Panc1 (cell line): ENCODE measurements around the gene ZNF836. TPM values are rescaled to one million over a fixed set of nuclear protein-coding genes. Genes with fewer than 3 reads are reported as not detected.

Experiments used
- ATAC-seq: fragments of 200-7000 bp; cut with Tn5 transposase; 2 replicates; pipeline ENCODE4 v1.9.1; 2020; ENCODE audit warnings: mild to moderate bottlenecking, moderate library complexity
- BruUV-seq: library from RNA; stranded (reverse); fragments of 400-500 nt; replicated peaks from 2 replicates; lab custom pipeline; 2021; lab: Mats Ljungman, UMichigan
- CTCF ChIA-PET: fragments of 300-600 bp; sonication (Branson Sonifier 250); formaldehyde crosslinking; loops from one replicate; lab custom pipeline; 2022; ENCODE audit warnings: antibody characterized with exemption; lab: Charles Lee
- POLR2A ChIA-PET: fragments of 300-600 bp; sonication (Branson Sonifier 250); formaldehyde crosslinking; loops from one replicate; lab custom pipeline; 2022; ENCODE audit warnings: antibody characterized with exemption; lab: Charles Lee
- DNase-seq: peaks from one replicate; pipeline ENCODE4 v3.0.0-alpha.2; 2010; ENCODE audit warnings: low read depth, low spot score
- H3K27ac ChIP-seq: 2 replicates; pipeline ENCODE4 v1.5.1; 2011; ENCODE audit warnings: mild to moderate bottlenecking, low read length, inconsistent platforms
- H3K27me3 ChIP-seq: fragments of 200-500 bp; sonication (Bioruptor generic); 2 replicates; pipeline ENCODE4 v1.6.0; 2014; ENCODE audit warnings: low read length, inconsistent platforms; ENCODE audit not compliant: control insufficient read depth, insufficient read depth
- H3K36me3 ChIP-seq: fragments of 200-500 bp; sonication (Bioruptor generic); 2 replicates; pipeline ENCODE4 v1.5.1; 2014; ENCODE audit warnings: inconsistent platforms, mild to moderate bottlenecking, low read length, moderate library complexity; ENCODE audit not compliant: control insufficient read depth, insufficient read depth
- H3K4me1 ChIP-seq: 2 replicates; pipeline ENCODE4 v1.5.1; 2011; ENCODE audit warnings: inconsistent platforms, mild to moderate bottlenecking, low read length, moderate library complexity; ENCODE audit not compliant: control insufficient read depth, insufficient read depth
- H3K4me3 ChIP-seq, 2 experiments: 2 replicates each; pipeline ENCODE4 v1.5.1; 2011 to 2012; ENCODE audit warnings: low read depth in 2 of 2, low read length in 2 of 2, mild to moderate bottlenecking in 2 of 2, inconsistent platforms in 1 of 2, moderate library complexity in 1 of 2
- H3K9me3 ChIP-seq: fragments of 200-500 bp; sonication (Bioruptor generic); 2 replicates; pipeline ENCODE4 v1.5.1; 2014; ENCODE audit warnings: low read depth, mild to moderate bottlenecking, inconsistent platforms, low read length, moderate library complexity; ENCODE audit not compliant: control insufficient read depth, insufficient read depth
- CTCF ChIP-seq: fragments of 450-650 bp; IDR thresholded peaks from 2 replicates; pipeline ENCODE4 v1.5.1; 2017; ENCODE audit warnings: mild to moderate bottlenecking
- POLR2AphosphoS5 ChIP-seq: IDR thresholded peaks from 2 replicates; pipeline ENCODE4 v1.6.1; 2012; ENCODE audit warnings: mild to moderate bottlenecking, low read depth, low read length, moderate library complexity
- REST ChIP-seq, 2 experiments: IDR thresholded peaks; 2 replicates each; pipeline ENCODE4 v1.6.1; 2011 to 2012; ENCODE audit warnings: low read depth in 2 of 2, control low read depth in 1 of 2, low read length in 1 of 2, mild to moderate bottlenecking in 1 of 2, moderate library complexity in 1 of 2; ENCODE audit not compliant: insufficient read depth in 1 of 2
- SIN3A ChIP-seq: IDR thresholded peaks from 2 replicates; pipeline ENCODE4 v1.6.1; 2012; ENCODE audit warnings: low read depth, mild to moderate bottlenecking, low read length, moderate library complexity, borderline replicate concordance; ENCODE audit not compliant: insufficient read depth
- TCF7L2 ChIP-seq: IDR thresholded peaks from 2 replicates; pipeline ENCODE4 v1.6.1; 2011; ENCODE audit warnings: mild to moderate bottlenecking, low read depth, low read length, inconsistent platforms
- in situ Hi-C: cut with HindIII; loops from 2 replicates; pipeline ENCODE4 v1.10.0; 2016; ENCODE audit warnings: low sequenced_read_pairs, low pct_unique_long_range_greater_than_20kb
- intact Hi-C: fragments of 100-400 bp; cut with micrococcal nuclease; formaldehyde crosslinking; loops from one replicate; pipeline ENCODE4 v1.10.0; 2022; ENCODE audit not compliant: unreplicated experiment
- total RNA-seq: library from RNA; stranded (reverse); gene quantifications from one replicate; pipeline ENCODE4 v1.2.1, GENCODE V29; 2021; ENCODE audit not compliant: unreplicated experiment

The ZNF836 gene
- total RNA-seq, 1 experiment from 2014 or later, result 6.3 TPM

GRCh38 chr19:52139252-52140031 lies 32.0 kb downstream of the ZNF836 start, which contains the start of gene ZNF616:
Gene ZNF616 (minus strand): TSS chr19:52139938. CDS start chr19:52130512, 9,426 bp downstream.
- H3K9me3 ChIP-seq, result peaks cover 10% of the 10 kb centered on the region; the same call in 1 of the 2 replicates

GRCh38 chr19:52138983-52139251 lies 32.5 kb downstream of the ZNF836 start:
- in situ Hi-C loops (no loop called here), intact Hi-C loops (loop anchor here (2.0 kb wide), 1 partner anchor 98 kb away; no protein-coding TSS in a partner anchor)
- Histone ChIP-seq H3K9me3 (peaks cover 12% of the 10 kb centered on the region; the same call in 1 of the 2 replicates), H3K27me3 (no peaks in the 10 kb centered on the region), H3K36me3 (no peaks in the 10 kb centered on the region; the same call in 1 of the 2 replicates), H3K4me3 (peak overlapping the region; percentile 95 to 99), H3K27ac (peak overlapping the region; percentile 90), H3K4me1 (no peaks in the 10 kb centered on the region; the same call in 1 of the 2 replicates)
- POLR2A ChIA-PET, result no interaction called here
- BruUV-seq, result no TSS peak
- CTCF ChIA-PET, result no interaction called here
- no peak for TF ChIP-seq REST (IDR thresholded peaks at IDR 0.05; ENCODE audit: insufficient read depth in 1 of 2, low read depth in 2 of 2, low read length in 1 of 2)
- no peak for TF ChIP-seq CTCF
- TF ChIP-seq SIN3A, result no peak
- no peak for TF ChIP-seq TCF7L2
- no peak for TF ChIP-seq POLR2AphosphoS5
- ATAC-seq (no peak), DNase-seq (no peak)

More at GRCh38 chr19:52139252-52140031, 32.0 kb downstream of the ZNF836 start, which contains the start of gene ZNF616:
- Histone ChIP-seq H3K27ac (peak within 1 kb of the TSS; percentile 90), H3K4me1 (no peaks in the 10 kb centered on the region; the same call in 1 of the 2 replicates), H3K27me3 (no peaks in the 10 kb centered on the region), H3K4me3 (peak within 1 kb of the TSS; percentile 95 to 99), H3K36me3 (no peaks in the 10 kb centered on the region; the same call in 1 of the 2 replicates)
- intact Hi-C loops, result loop anchor here (2.0 kb wide), 1 partner anchor 97 kb away; no protein-coding TSS in a partner anchor
- no TSS peak for BruUV-seq
- ChIA-PET POLR2A (no interaction called here), CTCF (no interaction called here)
- ATAC-seq (peak; percentile 96), DNase-seq (peak; percentile 33)
- TF ChIP-seq CTCF, result peak; percentile 89
- no peak for TF ChIP-seq SIN3A
- peak; percentile 79 for TF ChIP-seq POLR2AphosphoS5
- in situ Hi-C loops, result no loop called here
